WTC11 (cell line): ENCODE data around the gene PRPF40B.

Experiments used
- ARID4B ChIP-seq: sonication (generic); formaldehyde crosslinking; IDR thresholded peaks from 2 replicates; pipeline ENCODE4 v1.8.0; 2023; ENCODE audit warnings: missing genetic modification reagents, mild to moderate bottlenecking, borderline replicate concordance
- CTCF ChIP-seq: fragments of 200-600 bp; IDR thresholded peaks from 2 replicates; pipeline ENCODE4 v1.8.0; 2022; ENCODE audit warnings: antibody characterized with exemption
- ERG ChIP-seq: fragments of 250-450 bp; sonication (Bioruptor Pico); IDR thresholded peaks from 2 replicates; pipeline ENCODE4 v1.8.0; 2021; ENCODE audit warnings: mild to moderate bottlenecking
- IRF1 ChIP-seq: sonication (generic); formaldehyde crosslinking; IDR thresholded peaks from 2 replicates; pipeline ENCODE4 v1.8.0; 2023; ENCODE audit warnings: missing genetic modification reagents
- IRF2 ChIP-seq: sonication (generic); formaldehyde crosslinking; IDR thresholded peaks from 2 replicates; pipeline ENCODE4 v1.8.0; 2022; ENCODE audit warnings: low read depth, missing genetic modification reagents, borderline replicate concordance
- JAZF1 ChIP-seq: fragments of 250-450 bp; sonication (Bioruptor Pico); IDR thresholded peaks from 2 replicates; pipeline ENCODE4 v1.9.0; 2021; ENCODE audit warnings: moderate library complexity, mild to moderate bottlenecking, inconsistent platforms
- MAX ChIP-seq: sonication (generic); formaldehyde crosslinking; IDR thresholded peaks from 2 replicates; pipeline ENCODE4 v1.8.0; 2022; ENCODE audit warnings: mild to moderate bottlenecking, missing genetic modification reagents
- NR3C1 ChIP-seq: sonication (generic); formaldehyde crosslinking; conservative IDR thresholded peaks from 2 replicates; pipeline ENCODE4 v1.8.1; 2023; ENCODE audit warnings: low read depth, mild to moderate bottlenecking, missing genetic modification reagents
- PREB ChIP-seq: sonication (generic); formaldehyde crosslinking; IDR thresholded peaks from 2 replicates; pipeline ENCODE4 v1.8.1; 2022; ENCODE audit warnings: mild to moderate bottlenecking, missing genetic modification reagents, moderate library complexity, borderline replicate concordance
- SP1 ChIP-seq: sonication (generic); formaldehyde crosslinking; conservative IDR thresholded peaks from 2 replicates; pipeline ENCODE4 v1.8.1; 2022; ENCODE audit warnings: missing genetic modification reagents
- TF ChIP-seq, protein P1 (sequence below): sonication (generic); formaldehyde crosslinking; IDR thresholded peaks from 2 replicates; pipeline ENCODE4 v1.8.0; 2022; ENCODE audit warnings: mild to moderate bottlenecking, missing genetic modification reagents

GRCh38 chr12:49646871-49647654 lies 23.7 kb downstream of the PRPF40B start:
- TF ChIP-seq MAX (no peak), CTCF (no peak), ERG (no peak), JAZF1 (CRISPR knock-in tag) (no peak), IRF1 (CRISPR knock-in tag) (no peak), PREB (CRISPR knock-in tag) (no peak), IRF2 (CRISPR knock-in tag) (no peak), SP1 (no peak), ARID4B (CRISPR knock-in tag) (no peak), NR3C1 (CRISPR knock-in tag) (no peak)
- TF ChIP-seq, protein P1, sequence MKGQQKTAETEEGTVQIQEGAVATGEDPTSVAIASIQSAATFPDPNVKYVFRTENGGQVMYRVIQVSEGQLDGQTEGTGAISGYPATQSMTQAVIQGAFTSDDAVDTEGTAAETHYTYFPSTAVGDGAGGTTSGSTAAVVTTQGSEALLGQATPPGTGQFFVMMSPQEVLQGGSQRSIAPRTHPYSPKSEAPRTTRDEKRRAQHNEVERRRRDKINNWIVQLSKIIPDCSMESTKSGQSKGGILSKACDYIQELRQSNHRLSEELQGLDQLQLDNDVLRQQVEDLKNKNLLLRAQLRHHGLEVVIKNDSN = no peak
